ENCODE data around the gene TRUB2.

DNA sequence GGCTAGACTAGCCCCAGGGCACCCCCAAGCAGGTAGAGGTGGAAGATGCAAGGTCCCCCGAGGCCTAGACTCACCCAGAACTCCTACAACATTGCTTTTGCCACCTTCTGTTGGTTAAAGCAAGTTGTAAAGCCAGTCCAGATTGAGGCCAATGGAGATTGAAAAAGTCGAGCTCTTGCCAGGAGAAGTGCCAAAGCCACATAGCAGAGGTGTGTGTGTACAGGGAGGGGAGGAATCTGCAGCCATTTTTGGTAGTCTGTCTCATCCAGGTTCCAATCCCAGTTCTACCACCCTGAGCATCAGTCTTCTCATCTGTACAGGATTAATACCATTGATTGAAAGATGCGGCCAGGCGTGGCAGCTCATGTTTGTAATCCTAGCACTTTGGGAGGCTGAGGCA lies 36.6 kb upstream of the TRUB2 start:
- TF ChIP-seq REST (IDR thresholded peaks at IDR 0.05; ENCODE audit: insufficient read depth in 1 of 2, low read depth in 2 of 2, low read length in 1 of 2): no peak
- TF ChIP-seq CTCF (IDR thresholded peaks at IDR 0.05): no peak
- TF ChIP-seq POLR2AphosphoS5 (IDR thresholded peaks at IDR 0.05; ENCODE audit: low read depth, low read length): no peak
- TF ChIP-seq TCF7L2 (IDR thresholded peaks at IDR 0.05; ENCODE audit: low read depth, low read length): no peak
- TF ChIP-seq SIN3A (IDR thresholded peaks at IDR 0.05; ENCODE audit: borderline replicate concordance, insufficient read depth, low read depth, low read length): no peak

Measured in Panc1 (cell line).